ENCODE measurements around the gene SH3PXD2A. TPM values are rescaled to one million over a fixed set of nuclear protein-coding genes. Genes with fewer than 3 reads are reported as not detected.

SH3PXD2A gene
- total and polyA plus RNA-seq, 9 of the 15 experiments (the other 6 are each of a cell fraction or from before 2014, with no cell fraction given): 0.41 to 9.3 (median 2.5) TPM

- Histone ChIP-seq H3K4me3 (no peak overlapping the region), H3K9me3 (replicated peaks; ENCODE audit: control insufficient read depth, insufficient read depth, low read depth, low read length) (no peaks in the 10 kb centered on the region), H3K9ac (ENCODE audit: insufficient read depth in 1 of 2, low read depth in 2 of 2, low read length in 2 of 2) (no peak overlapping the region), H3K4me2 (ENCODE audit: insufficient read depth, low read length) (no peak overlapping the region), H3K36me3 (ENCODE audit: control insufficient read depth, insufficient read depth, low read length) (no peaks in the 10 kb centered on the region), H2AFZ (ENCODE audit: low read depth, low read length) (no peak overlapping the region), H3K27ac (ENCODE audit: extremely low read depth, low read depth, low read length) (no peak overlapping the region), H3K4me1 (replicated peaks in 1 of 2; ENCODE audit: control insufficient read depth in 2 of 2, insufficient read depth in 2 of 2, low read length in 2 of 2) (no peaks in the 10 kb centered on the region; a peak in 1 of 5 replicates), H3K79me2 (ENCODE audit: control insufficient read depth, insufficient read depth, low read length) (no peaks in the 10 kb centered on the region), H3K9me1 (ENCODE audit: control insufficient read depth, insufficient read depth, low read length) (no peaks in the 10 kb centered on the region), H3K27me3 (ENCODE audit: control insufficient read depth in 2 of 2, insufficient read depth in 2 of 2, low read length in 2 of 2) (peaks cover 4 to 46% of the 10 kb centered on the region in 2 experiments; a peak in 4 of 5 replicates), H4K20me1 (replicated peaks; ENCODE audit: control insufficient read depth, insufficient read depth, low read length) (no peaks in the 10 kb centered on the region)
- DNase-seq (ENCODE audit: extremely low read depth in 1 of 4, low spot score in 3 of 4) (no peak), ATAC-seq (no peak; the same call in 2 of the 3 replicates), FAIRE-seq (no peak)
- no TSS peak for BruUV-seq (replicated peaks)
- in situ Hi-C loops (cut with MboI): no loop called here
- WGBS (ENCODE audit: insufficient coverage, low coverage, missing lambda C conversion rate): 3% methylated on average over 7 of the region's 7 CpGs
- CTCF ChIA-PET (ENCODE audit: low intra/inter-chr PET ratio): no interaction called here
- POLR2A ChIA-PET: interaction anchor here (0.6 to 1.2 kb wide), 4 partner anchors 11 to 117 kb away, joined by 3 read pairs; no protein-coding TSS in a partner anchor
- intact Hi-C loops (cut with micrococcal nuclease): no loop called here
- no peak for TF ChIP-seq ATF3 (IDR thresholded peaks at IDR 0.05)
- no peak for TF ChIP-seq ATF3 (CRISPR knock-in tag; conservative IDR thresholded peaks at IDR 0.05)
- no peak for TF ChIP-seq POU5F1 (IDR thresholded peaks at IDR 0.05; ENCODE audit: borderline replicate concordance, low read depth, low read length, partially characterized antibody)
- TF ChIP-seq TARDBP (IDR thresholded peaks at IDR 0.05): no peak
- TF ChIP-seq EGR1 (conservative IDR thresholded peaks at IDR 0.05): no peak
- no peak for TF ChIP-seq POLR3A (IDR thresholded peaks at IDR 0.05; ENCODE audit: borderline replicate concordance, extremely low read depth, insufficient read depth, insufficient read length)
- no peak for TF ChIP-seq TBP (optimal IDR thresholded peaks at IDR 0.05; ENCODE audit: low read depth, low read length)
- TF ChIP-seq POLR2A (conservative IDR thresholded peaks at IDR 0.05): no peak
- TF ChIP-seq E2F4 (CRISPR knock-in tag; IDR thresholded peaks at IDR 0.05; ENCODE audit: low read depth): no peak
- no peak for TF ChIP-seq AFF1 (IDR thresholded peaks at IDR 0.05; ENCODE audit: low read depth in 1 of 2, partially characterized antibody in 2 of 2)
- TF ChIP-seq ZNF695 (CRISPR knock-in tag; IDR thresholded peaks at IDR 0.05): no peak
- no peak for TF ChIP-seq POLR3G (IDR thresholded peaks at IDR 0.05; ENCODE audit: extremely low read depth, insufficient read length, insufficient replicate concordance)
- no peak for TF ChIP-seq ARID4B (CRISPR knock-in tag; IDR thresholded peaks at IDR 0.05)
Measured at GRCh38 chr10:103789771-103790201, 65.6 kb downstream of the SH3PXD2A start.

Measured in K562 (cell line).